Measurements from ENCODE around the gene TESK1.
A peak's percentile ranks its signal among the peaks of the same experiment; 100 is the strongest.
"Not testable (repeated sequence)": the region's sequence is repeated elsewhere in the genome, so short reads cannot be mapped to it uniquely, and the experiment has no call there.

The TESK1 gene

GRCh38 chr9:35616681-35617459, 11.8 kb downstream of the TESK1 start:
- DNase-seq = peak; percentile 55

DNA sequence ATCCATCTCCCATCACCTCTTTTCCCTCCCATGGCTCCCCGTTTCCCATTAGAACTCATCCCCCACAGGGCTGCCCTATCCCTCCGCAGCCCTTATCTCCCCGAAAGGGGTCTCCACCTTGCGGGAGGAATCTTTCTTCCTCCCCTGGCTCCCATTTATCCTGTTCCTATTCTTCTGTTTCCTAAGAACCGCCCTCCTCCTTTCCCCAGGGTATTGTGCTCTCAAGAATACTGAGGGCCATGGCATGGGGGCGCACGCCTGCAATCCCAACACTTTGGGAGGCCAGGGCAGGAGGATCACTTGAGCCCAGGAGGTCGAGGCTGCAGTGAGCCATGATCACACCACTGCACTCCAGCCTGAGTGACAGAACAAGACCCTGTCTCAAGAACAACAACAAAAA, 12.5 kb downstream of the TESK1 start:
- DNase-seq = no peak

DNA sequence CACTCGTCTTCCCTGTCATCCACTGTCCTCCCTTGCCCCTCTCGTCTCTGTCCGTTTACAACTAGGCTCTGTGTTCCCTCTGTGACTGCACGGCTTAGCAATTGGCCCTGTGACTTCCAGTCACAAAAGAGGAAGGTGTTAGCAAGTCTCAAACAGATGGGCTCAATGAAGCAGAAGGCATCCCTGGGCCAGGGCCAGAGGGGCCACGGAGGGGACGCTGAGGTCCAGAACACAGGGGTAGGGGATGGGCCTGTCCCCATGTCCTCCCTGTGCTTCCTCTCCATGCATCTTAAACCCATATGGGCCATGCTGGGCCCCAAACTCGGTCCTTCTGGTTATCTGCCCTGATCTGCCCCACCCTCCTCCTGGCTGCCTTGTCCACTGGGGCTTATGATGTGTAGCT, 13.3 kb downstream of the TESK1 start, which contains the start of gene CD72:
CD72 (minus strand) TSS at position 89 of the 403 bp plus-strand sequence. CDS start 110 bp downstream, outside the sequence.
- no peak for DNase-seq

- no peak for DNase-seq
These were observed 14.1 kb downstream of the TESK1 start for GRCh38 chr9:35618854-35619799.

GRCh38 chr9:35619800-35620158, 14.7 kb downstream of the TESK1 start:
- no peak for DNase-seq

DNA sequence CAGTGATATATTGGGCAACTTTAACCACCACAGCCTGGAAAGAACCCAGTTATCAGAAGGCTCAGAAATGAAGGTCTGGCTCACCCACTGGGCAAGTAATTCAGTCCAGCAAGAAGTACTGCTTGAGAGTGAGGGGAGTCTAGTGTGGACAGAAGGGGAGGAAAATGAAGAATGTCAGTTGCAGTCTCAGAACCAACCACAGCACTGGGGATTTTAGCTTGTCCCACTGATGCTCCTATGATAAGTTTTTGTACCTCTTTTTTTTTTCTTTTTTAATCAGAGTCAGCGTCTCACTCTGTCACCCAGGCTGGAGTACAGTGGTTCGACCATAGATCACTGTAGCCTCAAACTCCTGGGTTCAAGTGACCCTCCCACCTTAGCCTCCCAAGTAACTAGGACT, 22.5 kb downstream of the TESK1 start:
- DNase-seq = no peak

DNA sequence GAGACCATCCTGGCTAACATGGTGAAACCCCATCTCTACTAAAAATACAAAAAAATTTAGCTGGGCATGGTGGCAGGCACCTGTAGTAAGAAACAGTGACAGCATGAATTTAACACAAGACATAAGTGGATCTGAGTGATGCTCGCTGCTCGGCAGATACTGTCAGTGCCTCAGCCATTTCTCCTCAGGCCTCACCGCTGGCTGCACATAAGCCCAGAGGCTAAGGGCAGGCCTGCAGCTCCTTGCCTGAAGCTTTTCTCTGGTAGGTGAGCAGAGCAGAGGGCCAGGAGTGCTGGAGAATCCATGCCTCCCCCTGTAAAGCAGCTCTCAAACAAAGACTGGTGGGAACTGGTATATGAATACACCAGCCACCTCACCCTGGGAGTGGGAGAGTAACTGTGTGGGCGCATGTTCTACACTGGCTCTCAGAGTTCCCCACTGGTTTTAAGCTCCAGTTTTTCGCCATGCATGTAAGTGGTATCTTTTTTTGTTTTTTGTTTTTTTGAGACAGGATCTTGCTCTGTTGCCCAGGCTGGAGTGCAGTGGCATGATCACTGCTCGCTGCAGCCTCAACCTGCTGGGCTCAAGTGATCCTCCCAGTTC, 23.4 kb downstream of the TESK1 start:
- no peak for DNase-seq

- DNase-seq = no peak
These were observed 24.5 kb downstream of the TESK1 start for GRCh38 chr9:35629597-35629996.

GRCh38 chr9:35635730-35636129, 30.7 kb downstream of the TESK1 start:
- DNase-seq = no peak

- DNase-seq = no peak
These were observed 31.2 kb downstream of the TESK1 start for GRCh38 chr9:35636135-35636876.

DNA sequence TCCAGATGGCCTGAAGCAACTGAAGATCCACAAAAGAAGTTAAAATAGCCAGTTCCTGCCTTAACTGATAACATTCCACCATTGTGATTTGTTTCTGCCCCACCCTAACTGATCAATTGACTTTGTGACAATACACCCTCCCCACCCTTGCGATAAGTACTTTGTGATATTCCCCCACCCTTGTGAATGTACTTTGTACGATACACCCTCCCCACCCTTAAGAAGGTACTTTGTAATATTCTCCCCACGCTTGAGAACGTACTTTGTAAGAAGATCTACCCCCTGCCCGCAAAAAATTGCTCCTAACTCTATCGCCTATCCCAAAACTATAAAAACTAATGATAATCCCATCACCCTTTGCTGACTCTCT, 31.8 kb downstream of the TESK1 start:
- not testable (repeated sequence) for DNase-seq

GRCh38 chr9:35637427-35637955, 32.4 kb downstream of the TESK1 start:
- DNase-seq = not testable (repeated sequence)

- DNase-seq = not testable (repeated sequence)
These were observed 33.7 kb downstream of the TESK1 start for GRCh38 chr9:35638751-35639150.

- not testable (repeated sequence) for DNase-seq
These were observed 34.2 kb downstream of the TESK1 start for GRCh38 chr9:35639225-35639624.

DNA sequence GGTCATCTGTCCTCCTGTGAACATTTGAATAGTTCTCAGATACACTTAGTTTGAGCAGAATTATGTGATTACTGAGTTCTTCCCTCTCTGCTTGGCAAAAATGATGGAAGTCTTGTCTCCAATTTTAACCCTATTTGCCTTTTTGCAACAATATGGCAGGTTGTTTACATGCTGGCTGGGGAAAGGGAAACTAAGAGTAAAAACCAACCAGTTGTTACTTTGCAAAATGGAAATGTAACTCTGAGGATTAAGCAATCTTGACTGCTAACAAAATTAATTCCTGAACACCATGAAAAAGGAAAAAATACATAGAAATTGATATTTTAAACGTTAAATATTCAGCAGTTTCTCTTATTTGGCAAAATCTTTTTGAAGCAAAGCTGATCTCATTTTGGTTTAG, 34.6 kb downstream of the TESK1 start:
- no peak for DNase-seq

- not testable (repeated sequence) for DNase-seq
These were observed 35.4 kb downstream of the TESK1 start for GRCh38 chr9:35640431-35640830.

- not testable (repeated sequence) for DNase-seq
These were observed 36.4 kb downstream of the TESK1 start for GRCh38 chr9:35641478-35641877.

DNA sequence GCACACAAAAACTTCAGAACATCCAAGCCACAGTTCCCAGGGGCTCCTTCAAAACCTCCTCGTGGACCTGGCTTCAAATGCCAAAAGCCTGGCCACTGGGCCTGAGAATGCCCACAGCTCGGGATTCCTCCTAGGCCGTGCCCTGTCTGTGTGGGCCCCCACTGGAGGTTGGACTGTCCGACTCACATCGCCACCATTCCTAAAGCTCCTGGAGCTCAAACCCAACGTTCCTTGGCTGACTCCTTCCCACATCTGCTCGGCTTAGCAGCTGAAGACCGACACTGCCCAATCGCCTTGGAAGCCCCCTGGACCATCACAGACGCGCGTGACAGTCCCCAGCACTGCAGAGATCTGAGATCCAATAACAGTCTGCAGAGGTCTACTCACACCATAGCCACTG, 38.0 kb downstream of the TESK1 start:
- no peak for DNase-seq

- not testable (repeated sequence) for DNase-seq
These were observed 40.7 kb downstream of the TESK1 start for GRCh38 chr9:35645736-35646135.

DNA sequence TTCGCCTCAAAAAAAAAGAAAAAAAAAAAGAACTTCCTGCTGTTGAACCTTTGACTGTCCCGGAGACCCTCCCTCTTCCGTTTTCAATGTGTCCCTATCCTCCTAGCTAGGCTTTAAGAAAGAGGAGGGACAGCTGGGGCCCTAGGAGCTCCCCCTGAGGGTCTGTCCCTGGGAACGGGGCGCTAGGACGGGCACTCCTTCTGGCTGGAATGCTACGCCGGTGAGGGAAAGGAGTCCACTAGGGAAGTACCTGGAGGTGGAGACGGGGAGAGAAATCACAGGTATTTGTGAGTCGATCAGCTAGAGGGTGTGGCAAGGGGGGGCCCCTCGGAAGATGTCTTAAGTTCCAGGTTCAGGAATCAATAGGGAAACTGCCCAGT, 41.1 kb downstream of the TESK1 start:
- no peak for DNase-seq

- DNase-seq = peak; percentile 86
These were observed 41.6 kb downstream of the TESK1 start for GRCh38 chr9:35646533-35647265.
